GM12878 (cell line): ENCODE data around the gene GMNN. TPM values are rescaled to one million over a fixed set of nuclear protein-coding genes. Genes with fewer than 3 reads are reported as not detected.

ENCODE experiments used
- BCL3 ChIP-seq: IDR thresholded peaks from 2 replicates; pipeline ENCODE4 v1.6.1; 2011; ENCODE audit warnings: borderline replicate concordance, low read depth, mild to moderate bottlenecking, moderate library complexity, low read length; ENCODE audit not compliant: insufficient read depth, poor library complexity, severe bottlenecking
- CHD1 ChIP-seq: IDR thresholded peaks from 2 replicates; pipeline ENCODE4 v1.6.1; 2012; ENCODE audit warnings: low read depth, low read length, improper control_type of control experiment
- E2F8 ChIP-seq: fragments of 450-650 bp; IDR thresholded peaks from 2 replicates; pipeline ENCODE4 v1.6.1; 2018; ENCODE audit warnings: mild to moderate bottlenecking, low read depth, moderate library complexity; ENCODE audit not compliant: partially characterized antibody
- HDAC2 ChIP-seq: fragments of 200-600 bp; sonication (generic); IDR thresholded peaks from 2 replicates; pipeline ENCODE4 v1.6.1; 2017
- KAT2A ChIP-seq: conservative IDR thresholded peaks from 2 replicates; pipeline ENCODE4 v1.6.1; 2011; ENCODE audit warnings: low read depth, low read length; ENCODE audit not compliant: control insufficient read depth
- MYC ChIP-seq: IDR thresholded peaks from 2 replicates; pipeline ENCODE4 v1.6.1; 2011; ENCODE audit warnings: mild to moderate bottlenecking, low read length, moderate library complexity, inconsistent platforms; ENCODE audit not compliant: insufficient read depth, insufficient replicate concordance, insufficient read length, severe bottlenecking
- PAX8 ChIP-seq: fragments of 450-650 bp; IDR thresholded peaks from 2 replicates; pipeline ENCODE4 v1.6.1; 2017; ENCODE audit warnings: mild to moderate bottlenecking, moderate library complexity
- POLR2AphosphoS5 ChIP-seq: IDR thresholded peaks from 2 replicates; pipeline ENCODE4 v1.6.1; 2011; ENCODE audit warnings: mild to moderate bottlenecking, low read length, inconsistent platforms
- PRDM15 ChIP-seq: fragments of 450-650 bp; formaldehyde crosslinking; IDR thresholded peaks from 2 replicates; pipeline ENCODE4 v1.4.0; 2020; ENCODE audit warnings: mild to moderate bottlenecking, moderate library complexity
- RUNX3 ChIP-seq: IDR thresholded peaks from 2 replicates; pipeline ENCODE4 v1.6.1; 2012; ENCODE audit warnings: low read length, inconsistent platforms
- SKIL ChIP-seq: fragments of 450-650 bp; IDR thresholded peaks from 2 replicates; pipeline ENCODE4 v1.6.1; 2017; ENCODE audit warnings: mild to moderate bottlenecking, low read depth, inconsistent platforms; ENCODE audit not compliant: poor library complexity, severe bottlenecking
- SMC3 ChIP-seq: IDR thresholded peaks from 2 replicates; pipeline ENCODE4 v1.6.1; 2011; ENCODE audit warnings: low read length, improper control_type of control experiment, borderline replicate concordance
- SP1 ChIP-seq: IDR thresholded peaks from one replicate; pipeline ENCODE4 v1.6.1; 2011; ENCODE audit warnings: low read depth, low read length
- SREBF2 ChIP-seq: IDR thresholded peaks from 2 replicates; pipeline ENCODE4 v1.6.1; 2012; ENCODE audit warnings: mild to moderate bottlenecking, low read length
- SUZ12 ChIP-seq: fragments of 200-600 bp; sonication (generic); IDR thresholded peaks from one replicate; pipeline ENCODE4 v1.6.1; 2018; ENCODE audit warnings: antibody characterized with exemption, mild to moderate bottlenecking; ENCODE audit not compliant: unreplicated experiment
- TCF7 ChIP-seq: IDR thresholded peaks from 2 replicates; pipeline ENCODE4 v1.6.1; 2014; ENCODE audit warnings: antibody characterized with exemption, borderline replicate concordance
- ZZZ3 ChIP-seq: IDR thresholded peaks from 2 replicates; pipeline ENCODE4 v1.6.1; 2011; ENCODE audit warnings: low read depth; ENCODE audit not compliant: control insufficient read depth, insufficient read length
- polyA plus RNA-seq, 11 experiments: library from polyadenylated mRNA; depleted of rRNA in 4 of 11; unstranded in 6 of 11; stranded (reverse) in 5 of 11; fragments of >200 nt; fragmentation: Nextera tagmentation in 4 of 11; fragmentation: Illumina TruSeq in 1 of 11; extraction: Ambion mirVana in 4 of 11; extraction: Trizol in 1 of 11; gene quantifications; 1 replicate in 1 of 11; 2 replicates in 10 of 11; pipeline versions ENCODE4 v1.2.1 to v1.2.3, GENCODE V29; 2011 to 2016; ENCODE audit warnings: inconsistent platforms in 2 of 11, missing spikeins in 2 of 11, low read depth in 1 of 11
- total RNA-seq, 4 experiments: library from RNA; depleted of rRNA in 3 of 4; stranded (reverse); fragments of >200 nt in 3 of 4; fragmentation: Illumina TruSeq in 1 of 4; extraction: Trizol in 1 of 4; gene quantifications; 2 replicates each; pipeline versions ENCODE4 v1.2.1 to v1.2.3, GENCODE V29; 2013 to 2021

Gene GMNN
- total and polyA plus RNA-seq, 10 of the 15 experiments (the other 5 are each of a cell fraction or from before 2014, with no cell fraction given), result 51.9 to 153 (median 105) TPM

GRCh38 chr6:24774696-24775519, at the start of gene GMNN (continued):
- peak; percentile 54 for TF ChIP-seq RUNX3
- peak; percentile 88 for TF ChIP-seq E2F8
- TF ChIP-seq SP1, result peak; percentile 94
- no peak for TF ChIP-seq SMC3
- no peak for TF ChIP-seq PRDM15
- TF ChIP-seq BCL3, result no peak
- no peak for TF ChIP-seq KAT2A
- TF ChIP-seq PAX8, result no peak
- TF ChIP-seq CHD1, result peak; percentile 87; the same call in 1 of the 2 replicates
- peak; percentile 59 for TF ChIP-seq MYC
- no peak for TF ChIP-seq ZZZ3
- no peak for TF ChIP-seq SREBF2
- no peak for TF ChIP-seq HDAC2
- peak; percentile 97 for TF ChIP-seq POLR2AphosphoS5
- no peak for TF ChIP-seq SUZ12
- TF ChIP-seq TCF7, result no peak
- no peak for TF ChIP-seq SKIL
